UCSD-AML1 (cell line): Measurements from ENCODE around the gene YY1.
"Not testable (repeated sequence)": the region's sequence is repeated elsewhere in the genome, so short reads cannot be mapped to it uniquely, and the experiment has no call there.

ENCODE experiments used
- DNase-seq: peaks from one replicate; lab custom pipeline; 2025; ENCODE audit not compliant: unreplicated experiment; lab: John Stamatoyannopoulos, UW

Gene YY1

DNA sequence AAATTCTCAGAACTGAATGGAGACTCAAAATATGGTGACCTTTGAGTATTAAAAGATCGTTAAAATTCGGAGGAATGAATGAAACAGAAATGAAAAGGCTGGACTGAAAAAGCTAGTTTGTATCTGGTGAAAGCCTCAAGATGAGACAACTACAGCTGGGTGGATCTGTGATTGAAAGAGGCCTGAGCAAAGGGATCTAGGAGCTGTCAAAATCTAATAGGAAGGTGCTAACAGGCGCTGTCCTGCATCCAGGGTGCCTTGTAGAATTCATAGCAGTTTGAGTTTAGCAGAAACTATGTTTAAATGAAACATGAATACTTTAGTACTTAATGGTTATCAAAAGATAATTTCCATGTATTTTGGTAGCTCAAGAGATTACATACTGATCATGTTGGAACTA, 2.3 kb downstream of the YY1 start:
- no peak for DNase-seq

DNA sequence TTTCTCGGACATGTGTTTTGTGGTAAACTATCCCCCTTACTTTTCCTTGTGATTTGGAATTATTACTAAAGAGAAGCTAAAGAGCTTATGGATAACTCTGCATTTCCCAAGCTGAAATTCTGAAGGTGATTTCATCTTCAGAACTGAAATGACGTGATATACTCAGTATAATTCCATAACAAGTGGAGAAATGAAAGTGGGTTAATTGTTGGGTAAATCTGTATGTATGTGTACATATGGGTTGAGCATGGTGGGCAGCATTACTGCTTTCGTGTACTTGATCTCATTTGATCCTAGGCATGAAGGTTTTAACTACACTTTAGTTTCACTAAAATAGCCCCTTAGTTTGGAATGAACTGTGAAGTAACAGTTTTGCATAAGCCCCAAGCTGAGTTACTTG, 4.1 kb downstream of the YY1 start:
- DNase-seq: no peak

DNA sequence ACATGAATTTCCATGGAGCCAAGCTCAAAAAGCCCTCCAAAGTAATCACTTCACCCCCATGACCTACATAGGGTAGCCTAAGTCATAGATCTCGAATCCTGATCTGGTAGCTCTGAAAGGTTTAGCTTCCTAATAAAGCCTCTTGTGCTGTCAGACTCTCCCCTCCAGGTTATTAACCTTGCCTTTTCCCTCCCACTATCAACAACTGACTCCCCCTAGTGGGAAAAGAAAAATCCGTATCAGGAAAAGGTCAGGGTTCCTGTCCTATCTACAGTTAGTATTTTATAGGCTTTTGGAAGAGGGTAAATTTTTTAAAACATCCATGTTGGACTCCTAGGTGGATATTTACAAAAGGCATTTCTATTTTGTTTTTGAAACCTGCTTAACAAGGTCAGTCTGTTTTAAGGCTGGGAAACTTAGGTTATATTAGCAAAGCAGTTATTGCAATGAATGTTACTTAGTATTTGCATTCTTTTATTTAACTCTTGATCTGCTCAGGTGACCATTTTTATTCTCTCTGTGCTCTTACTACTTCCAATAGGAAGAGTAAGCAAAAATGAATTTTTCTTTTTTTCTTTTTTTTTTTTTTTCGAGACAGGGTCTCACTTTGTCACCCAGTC, 8.0 kb downstream of the YY1 start:
- DNase-seq: no peak

DNA sequence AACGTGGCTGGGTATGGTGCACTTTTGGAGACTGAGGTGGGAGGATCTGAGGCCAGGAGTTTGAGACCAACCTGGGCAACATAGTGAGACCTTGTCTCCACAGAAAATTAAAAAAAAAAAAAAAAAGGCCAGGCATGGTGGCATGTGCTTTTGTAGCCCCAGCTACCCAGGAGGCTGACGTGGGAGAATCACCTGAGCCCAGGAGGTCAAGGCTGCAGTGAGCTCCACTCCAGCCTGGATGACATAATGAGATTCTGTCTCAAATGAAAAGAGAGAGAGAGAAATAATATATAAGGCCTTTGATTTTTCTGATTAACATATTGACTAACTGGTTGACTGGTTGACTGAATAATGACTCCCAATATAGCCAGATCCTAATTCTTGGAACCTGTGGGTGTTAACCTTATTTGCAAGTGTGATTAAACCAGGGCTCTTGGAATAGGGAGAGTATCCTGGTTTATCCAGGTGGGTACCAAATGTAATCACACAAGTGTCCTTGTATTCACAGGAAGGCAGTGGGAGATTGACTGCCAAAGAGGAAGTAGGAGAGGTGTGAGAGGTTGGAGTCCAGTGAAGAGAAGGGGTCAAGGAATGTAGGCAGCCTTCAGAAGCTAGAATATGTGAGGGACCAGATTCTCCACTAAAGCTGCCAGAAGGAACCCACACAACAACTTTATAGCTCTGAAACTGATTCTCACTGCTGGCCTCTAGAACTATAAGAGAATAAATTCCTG, 12.0 kb downstream of the YY1 start:
- no peak for DNase-seq

DNA sequence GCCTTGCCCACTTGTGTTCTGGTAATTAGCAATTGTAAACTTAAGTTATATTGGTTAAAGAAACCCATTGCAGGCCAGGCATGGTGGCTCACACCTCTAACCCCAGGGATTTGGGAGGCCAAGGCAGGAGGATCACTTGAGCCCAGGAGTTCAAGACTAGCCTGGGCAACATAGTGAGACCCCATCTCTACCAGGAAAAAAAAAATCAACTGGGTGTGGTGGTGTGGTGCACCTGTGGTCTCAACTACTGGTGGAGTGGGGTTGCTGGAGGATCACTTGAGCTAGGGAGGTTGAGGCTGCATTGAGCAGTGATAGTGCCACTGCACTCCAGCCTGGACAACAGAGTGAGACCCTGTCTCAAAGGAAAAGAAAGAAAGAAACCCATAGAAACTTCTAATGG, 13.7 kb downstream of the YY1 start:
- DNase-seq: no peak

DNA sequence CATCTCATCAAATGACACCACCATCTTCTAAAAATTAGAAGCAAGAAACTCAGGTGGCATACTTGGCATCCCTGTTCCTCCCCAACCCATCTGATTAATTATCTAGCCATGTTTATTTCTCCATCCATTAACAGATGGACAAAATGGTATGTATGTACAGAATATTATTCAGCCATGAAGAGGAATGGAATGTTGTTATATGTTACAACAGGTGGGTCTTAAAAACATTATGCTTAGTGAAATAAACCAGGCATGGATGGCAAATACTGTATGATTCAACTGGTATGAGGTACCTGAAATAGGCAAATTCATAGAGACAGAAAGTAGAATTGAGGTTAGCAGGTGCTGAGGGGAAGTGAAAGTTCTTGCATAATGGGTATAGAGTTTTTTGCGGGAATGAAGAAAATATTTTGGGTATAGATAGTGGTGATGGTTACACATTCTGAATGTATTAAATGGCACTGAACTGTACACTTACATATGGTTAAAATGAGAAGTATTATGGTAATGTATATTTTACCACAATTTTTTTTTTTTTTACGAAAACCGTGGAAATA, 17.5 kb downstream of the YY1 start:
- DNase-seq: no peak

DNA sequence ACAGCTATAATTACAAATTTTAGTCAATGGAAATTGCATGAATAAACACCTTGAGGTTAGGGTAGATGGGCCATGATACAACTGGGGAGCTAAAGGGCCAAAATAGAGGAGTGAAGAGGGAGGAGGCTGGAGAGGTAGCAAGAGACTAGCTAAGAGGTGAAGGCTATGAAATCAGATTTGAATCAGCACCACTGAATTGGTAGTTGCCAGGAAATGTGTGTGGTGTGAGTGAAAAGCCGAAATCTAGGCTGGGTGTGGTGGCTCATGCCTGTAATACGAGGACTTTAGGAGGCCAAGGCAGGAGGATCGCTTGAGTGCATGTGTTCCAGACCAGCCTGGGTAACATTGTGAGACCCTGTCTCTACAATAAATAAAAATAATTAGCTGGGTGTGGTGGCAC, 22.7 kb downstream of the YY1 start:
- DNase-seq: no peak

DNA sequence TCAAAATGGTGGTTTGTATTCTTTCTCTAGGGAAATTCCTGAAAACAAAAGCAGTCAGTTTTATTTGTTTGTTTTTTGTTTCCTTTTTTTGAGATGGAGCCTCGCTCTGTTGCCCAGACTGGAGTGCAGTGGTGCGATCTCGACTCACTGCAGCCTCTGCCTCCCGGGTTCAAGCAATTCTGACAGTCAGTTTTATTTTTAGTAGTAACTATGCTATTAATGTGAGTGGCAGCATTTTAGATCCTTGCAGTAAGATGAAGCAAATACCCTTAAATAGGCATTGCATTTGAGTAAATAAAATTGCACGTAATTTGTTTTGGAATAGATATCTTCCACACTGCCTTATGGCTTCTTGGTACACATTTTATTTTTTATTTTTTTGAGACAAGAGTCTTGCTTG, 23.6 kb downstream of the YY1 start:
- DNase-seq: no peak

DNA sequence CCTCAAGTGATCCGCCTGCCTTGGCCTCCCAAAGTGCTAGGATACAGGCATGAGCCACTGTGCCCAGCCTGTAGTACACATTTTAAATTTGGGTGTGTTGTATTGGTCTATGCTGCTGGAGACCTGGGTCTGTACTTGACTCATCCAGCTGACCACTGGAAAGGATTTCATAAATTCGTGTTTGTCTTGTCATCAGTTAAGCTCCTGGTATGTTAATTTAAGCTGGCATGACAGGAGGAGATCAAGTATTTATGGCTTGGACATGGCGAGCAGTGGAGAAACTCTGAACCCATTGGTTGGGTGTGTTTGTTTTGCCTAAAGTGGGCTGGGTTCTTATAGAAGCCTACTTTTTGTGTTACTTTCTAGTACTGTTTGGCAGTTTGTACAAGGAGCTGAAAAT, 24.2 kb downstream of the YY1 start:
- no peak for DNase-seq

DNA sequence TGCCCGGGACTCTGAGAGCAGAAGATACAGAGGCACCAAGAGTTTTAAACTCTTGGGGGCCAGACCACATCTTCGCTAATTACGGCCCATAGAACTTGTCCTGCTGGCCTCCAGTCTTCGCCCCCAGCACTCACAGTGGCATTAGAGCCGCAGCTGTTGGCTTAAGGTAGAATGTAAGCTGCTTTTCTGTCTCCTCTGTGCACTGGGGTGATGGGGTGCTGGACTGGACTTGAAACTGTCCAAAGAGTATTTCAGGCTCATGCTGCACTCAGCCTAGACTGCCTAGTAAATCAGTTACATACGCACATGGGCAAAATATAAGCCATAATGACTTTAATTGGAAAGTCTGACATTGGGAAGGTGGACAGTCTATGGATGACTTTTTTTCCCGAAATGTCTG, 29.0 kb downstream of the YY1 start:
- no peak for DNase-seq

DNA sequence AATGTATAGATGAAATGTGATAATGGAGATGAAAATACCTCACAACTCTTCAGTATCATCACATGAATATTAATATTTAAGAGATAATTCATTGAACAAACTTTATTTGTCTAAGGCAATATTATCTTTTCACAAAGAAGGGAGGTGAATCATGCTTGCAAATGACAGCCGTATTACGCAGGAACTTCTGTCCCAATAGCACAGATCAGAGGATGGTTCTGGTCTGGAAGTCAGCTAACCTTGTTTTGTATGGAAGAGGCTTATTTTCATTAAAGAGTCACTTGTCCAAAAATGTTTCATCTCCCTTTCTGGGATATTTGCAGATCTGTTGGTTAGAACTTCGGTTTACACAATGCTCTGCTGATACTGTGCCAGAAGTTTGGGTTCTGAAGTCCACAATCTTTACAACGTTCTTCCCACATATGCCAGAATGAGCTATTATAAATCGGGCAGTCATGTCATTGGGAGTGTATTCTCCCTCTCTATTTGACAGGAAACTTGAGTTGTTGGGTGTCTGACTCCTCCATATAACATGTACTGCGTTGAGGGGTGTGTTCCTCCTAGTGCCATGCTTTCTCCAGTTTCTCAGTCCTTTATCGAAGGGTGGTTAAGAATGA, 29.8 kb downstream of the YY1 start:
- DNase-seq: no peak

DNA sequence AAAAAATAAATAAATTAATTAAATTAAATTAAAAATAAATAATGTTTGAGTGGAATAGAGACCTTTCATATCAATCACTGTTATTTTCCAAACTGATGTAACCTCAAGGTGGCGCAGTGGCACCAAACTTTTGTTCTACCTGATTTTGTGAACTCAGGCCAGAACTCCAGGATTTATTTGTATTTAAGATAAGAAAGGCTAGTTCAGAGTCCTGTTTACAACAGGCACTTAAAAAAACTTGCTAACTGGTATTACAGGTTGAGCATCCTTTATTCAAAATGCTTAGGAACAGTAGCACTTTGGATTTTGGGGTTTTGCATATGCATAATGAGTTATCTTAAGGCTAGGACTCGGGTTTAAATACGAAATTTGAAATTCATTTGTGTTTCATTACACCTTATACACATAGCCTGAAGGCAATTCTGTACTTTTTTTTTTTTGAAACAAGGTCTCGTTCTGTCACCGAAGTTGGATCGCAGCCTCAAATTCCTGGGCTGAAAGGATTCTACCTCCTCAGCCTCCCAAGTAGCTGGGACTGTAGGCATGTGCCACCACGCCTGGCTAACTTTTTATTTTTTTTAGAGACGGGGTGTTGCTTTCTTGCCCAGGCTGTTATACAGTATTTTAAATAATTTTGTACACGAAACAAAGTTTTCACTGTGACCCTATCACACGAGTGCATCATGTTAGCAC, 32.4 kb downstream of the YY1 start:
- DNase-seq: no peak

DNA sequence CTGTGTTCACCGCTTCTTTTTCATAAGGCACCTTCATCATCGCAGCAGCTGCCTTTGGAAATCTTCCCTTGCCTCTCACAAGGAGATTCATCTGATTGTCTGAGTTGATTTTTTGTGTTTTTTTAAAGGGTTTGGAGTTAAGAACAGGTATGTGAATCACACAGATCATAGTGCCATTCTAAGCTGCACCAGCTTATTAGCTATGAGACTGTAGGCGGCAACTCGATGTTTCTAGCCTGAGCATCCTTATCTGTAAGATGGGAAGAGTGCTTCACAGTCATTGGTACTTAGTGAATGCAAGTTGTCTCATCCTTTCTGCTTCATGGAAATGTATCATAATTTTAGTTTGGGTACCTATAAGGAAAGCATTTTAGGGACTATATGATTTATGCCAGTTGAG, 35.3 kb downstream of the YY1 start:
- no peak for DNase-seq

DNA sequence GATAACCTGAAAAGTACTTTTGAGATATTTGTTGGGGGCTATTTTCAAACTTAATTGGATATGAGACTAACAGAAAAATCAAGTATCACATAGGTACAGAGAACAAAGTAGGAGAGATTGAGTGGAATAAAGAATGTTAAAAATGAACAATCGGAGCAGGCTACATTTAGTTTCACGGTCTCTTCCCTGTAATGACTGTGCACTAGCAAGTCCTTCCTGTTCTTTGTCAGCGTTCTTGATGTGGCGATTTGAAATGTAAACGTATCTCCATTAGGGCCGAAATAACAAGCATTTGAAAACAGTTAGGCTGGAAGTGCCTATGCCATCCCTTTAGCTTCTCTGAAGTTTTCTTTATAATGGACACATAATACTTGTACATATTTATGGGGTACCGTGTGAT, 36.3 kb downstream of the YY1 start:
- no peak for DNase-seq

DNA sequence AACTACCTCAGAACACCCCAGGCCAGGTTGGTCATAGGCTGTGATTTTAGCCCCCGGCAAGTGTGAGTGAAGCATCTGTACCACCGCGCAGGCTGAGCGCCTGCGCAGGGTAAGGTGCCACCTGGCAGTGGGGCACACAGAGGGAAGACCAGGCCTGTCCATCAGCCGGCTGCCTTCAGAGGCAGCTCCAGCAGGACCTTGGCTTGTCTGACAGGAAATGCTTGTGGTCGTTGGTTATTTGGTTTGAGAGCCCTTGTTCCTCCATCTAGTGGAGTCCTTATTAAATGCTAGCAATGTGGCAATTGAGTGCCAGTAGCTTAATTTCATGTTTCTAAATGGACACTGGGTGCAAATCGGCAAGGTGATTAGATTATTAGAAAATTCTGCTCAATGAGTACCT, 39.8 kb downstream of the YY1 start:
- DNase-seq: peak; percentile 51

DNA sequence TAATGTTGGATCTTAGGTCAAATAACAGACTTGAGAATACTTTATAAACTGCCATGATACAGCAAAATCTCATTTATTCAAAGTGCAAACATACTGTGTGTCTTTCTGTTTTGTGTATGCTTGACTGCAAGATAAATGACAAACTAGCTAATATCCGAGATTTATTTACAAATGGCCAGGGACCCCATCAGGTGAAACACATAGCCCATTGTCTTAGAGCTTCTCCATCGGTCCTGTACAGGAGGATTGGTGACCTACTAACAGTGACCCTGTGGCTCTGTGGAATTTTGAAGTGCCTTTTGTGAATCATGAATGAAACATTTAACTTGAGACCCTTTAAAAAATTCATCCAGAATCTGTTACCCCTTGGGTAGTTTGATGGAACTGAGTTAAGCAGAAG, 40.2 kb downstream of the YY1 start:
- DNase-seq: no peak

DNA sequence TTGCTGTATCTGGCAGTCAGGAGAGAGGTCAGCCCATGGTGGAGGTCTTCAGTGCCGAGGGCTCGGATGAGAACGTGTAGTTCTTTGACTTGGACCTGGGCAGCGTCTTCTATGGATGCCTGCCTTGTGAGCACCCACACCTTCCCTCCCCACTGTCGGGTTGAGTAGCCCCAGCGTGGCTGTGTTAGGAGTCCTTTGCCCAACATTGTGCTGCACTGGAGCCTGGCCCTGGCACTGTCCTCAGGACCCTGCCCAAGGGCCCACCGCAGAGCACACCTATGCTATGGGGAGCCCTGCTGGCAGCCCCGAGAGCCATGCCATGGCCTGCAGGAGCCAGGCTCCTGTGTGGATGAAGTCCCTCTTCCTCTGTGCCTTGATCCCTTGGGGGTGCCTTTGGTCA, 40.6 kb downstream of the YY1 start:
- no peak for DNase-seq

DNA sequence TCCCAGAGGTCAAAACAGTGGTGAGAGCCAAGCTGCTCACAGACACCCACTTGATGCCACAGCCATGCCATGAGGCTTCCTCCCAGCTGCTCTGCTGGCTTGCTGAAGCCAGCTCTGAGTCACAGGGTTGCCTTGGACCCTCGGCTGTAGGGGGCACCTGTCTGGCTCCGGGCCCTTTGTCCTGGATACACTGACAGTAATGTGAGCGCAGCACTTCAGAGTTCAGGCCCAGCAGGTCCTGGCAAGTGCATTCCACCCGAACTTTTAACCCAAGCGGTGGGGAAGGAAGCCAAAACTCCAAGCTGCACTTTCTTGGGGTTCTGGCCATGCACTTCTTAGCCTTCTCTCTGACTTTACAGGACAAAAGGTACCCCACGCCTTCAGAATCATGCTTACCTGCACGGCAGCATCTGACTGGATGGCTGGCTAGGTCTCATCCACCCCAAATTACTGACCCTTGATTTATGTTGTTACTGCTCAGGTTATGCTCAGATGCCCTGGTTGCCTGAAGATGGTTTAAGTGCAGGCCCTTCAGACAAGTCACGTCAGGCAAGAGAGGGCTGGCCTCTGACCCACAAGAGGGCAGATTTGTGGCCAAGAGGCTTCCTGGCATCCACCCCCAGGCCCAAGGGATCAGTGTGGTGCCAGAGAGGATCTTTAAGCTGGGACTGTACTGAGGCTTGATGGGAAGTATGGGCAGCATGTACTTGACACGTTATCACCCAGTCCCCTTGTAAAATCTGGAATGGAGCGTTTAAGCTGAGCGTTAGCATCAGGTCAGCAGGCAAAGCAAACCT, 42.5 kb downstream of the YY1 start:
- no peak for DNase-seq

DNA sequence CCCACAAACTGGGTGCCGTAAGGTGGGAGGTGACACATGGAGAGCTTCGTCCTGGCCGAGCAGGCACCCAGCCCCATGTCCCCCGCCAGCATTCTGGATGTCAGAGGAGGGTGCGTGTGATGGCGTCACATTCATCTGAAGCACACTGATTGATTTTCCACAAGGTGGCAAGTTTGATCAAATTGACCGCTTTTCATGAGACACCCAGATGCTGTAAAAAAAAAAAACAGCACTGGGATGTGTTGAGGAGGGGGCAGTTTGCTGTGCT, 43.1 kb downstream of the YY1 start:
- DNase-seq: no peak

DNA sequence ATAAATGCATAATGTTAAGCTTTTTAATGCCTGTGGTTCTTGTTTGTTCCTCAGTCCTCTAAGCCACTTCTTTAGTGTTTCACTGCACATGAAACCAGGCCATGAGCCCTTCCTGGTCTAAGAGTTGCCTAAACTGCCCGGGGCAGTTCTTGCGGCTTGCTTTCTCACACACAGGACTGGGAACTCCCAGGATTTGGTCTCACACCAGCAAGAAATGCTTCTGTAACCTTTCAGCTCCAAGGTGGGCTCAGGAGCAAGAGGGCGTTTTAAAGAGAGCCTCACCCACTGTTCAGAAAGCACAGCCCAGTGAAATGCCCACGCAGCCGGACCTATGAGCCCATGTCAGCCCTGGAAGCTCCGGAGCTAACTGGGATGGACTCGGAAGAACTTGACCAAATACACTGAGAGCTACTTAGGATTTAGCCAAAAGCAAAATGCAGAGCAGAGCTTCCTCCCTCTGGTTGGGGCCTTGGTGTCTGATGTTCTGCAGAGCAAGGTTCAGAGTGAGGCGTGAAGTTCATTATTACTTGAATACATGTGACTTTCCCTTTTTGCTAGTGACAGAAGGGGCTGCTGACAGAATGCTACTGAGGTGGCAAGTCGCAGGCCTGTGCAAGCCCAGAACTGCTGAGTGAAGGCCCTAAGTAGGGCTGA, 43.9 kb downstream of the YY1 start:
- DNase-seq: no peak

DNA sequence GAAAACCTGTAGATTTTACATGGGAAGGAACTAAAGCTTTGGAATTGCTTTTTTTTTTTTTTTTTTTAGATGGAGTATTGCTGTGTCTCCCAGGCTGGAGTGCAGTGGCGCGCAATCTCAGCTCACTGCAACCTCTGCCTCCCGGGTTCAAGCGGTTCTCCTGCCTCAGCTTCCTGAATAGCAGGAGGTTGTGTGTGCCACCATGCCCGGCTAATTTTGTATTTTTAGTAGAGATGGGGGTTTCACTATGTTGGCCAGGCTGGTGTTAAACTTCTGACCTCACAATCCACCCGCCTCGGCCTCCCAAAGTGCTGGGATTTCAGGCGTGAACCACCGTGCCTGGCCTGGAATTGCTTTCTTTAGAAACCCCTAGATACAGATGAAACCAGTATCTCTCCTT, 44.5 kb downstream of the YY1 start:
- DNase-seq: not testable (repeated sequence)
